Erythroblast (primary cell): ENCODE results near the gene AMBN.

Experiments used
- GATA1 ChIP-seq: IDR thresholded peaks from 2 replicates; pipeline ENCODE4 v1.6.1; 2011; ENCODE audit warnings: low read depth, mild to moderate bottlenecking, control low read depth, low read length, moderate library complexity
- POLR2A ChIP-seq: IDR thresholded peaks from 2 replicates; pipeline ENCODE4 v1.6.1; 2011; ENCODE audit warnings: mild to moderate bottlenecking, low read length

DNA sequence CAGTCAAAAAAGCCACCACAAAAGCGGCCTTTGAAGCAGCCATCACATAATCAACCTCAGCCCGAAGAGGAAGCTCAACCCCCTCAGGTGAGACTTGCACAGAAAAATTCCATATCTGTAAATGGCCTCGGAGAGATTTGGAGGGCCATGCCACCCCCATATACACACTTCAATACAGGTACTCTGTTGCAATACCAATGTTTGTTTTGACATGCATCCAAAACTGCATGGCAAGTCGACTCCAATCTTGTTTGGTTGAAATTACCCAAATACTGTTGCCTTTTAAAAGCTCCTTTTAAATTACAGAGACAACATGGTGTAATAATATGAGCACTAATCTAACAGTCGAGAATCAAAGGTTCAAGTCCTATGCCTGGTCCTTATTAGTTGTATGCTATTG lies 42.4 kb downstream of the AMBN start:
- TF ChIP-seq POLR2A (no peak), GATA1 (no peak)
